Femur (tissue), 1 donor: ENCODE measurements around the gene FAM53B.

ENCODE experiments used
- DNase-seq: peaks from one replicate; pipeline ENCODE4 v3.0.0-alpha.2; 2017

Gene FAM53B

GRCh38 chr10:124593431-124593985 is 150.7 kb downstream of the FAM53B start:
- DNase-seq = no peak

DNA sequence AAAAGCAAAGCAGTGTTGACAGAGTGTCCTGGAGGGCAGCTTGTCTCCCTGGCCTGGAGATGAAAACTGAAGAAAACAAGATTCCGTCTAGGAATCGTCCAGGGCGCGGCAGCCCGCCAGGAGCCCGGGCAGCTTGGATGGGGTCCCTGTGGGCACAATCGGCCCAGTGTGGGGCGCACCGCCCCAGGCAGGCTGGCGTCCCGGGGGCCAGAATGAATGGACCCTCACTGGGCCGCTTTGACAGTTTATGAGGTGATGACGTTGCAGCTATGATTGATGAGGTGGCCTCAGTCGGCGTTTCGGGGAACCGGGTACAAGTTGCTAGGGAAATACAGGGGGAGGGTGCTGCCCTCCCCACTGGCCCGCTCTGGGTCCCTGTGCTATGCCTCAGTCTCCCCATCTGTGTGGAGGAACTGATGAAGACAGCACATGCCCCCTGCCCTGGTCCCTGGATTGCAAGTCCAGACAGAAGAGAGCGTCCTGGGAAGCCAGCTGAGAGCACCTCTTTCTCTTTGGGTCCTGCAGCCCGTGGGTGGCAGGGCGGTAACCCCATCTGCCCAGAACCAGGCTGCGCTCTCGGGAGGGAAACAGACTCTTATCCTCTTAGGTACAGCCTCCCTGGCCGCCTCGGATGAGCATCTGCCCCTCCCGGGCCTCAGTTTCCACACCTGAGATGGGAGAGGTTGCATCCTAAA is 151.3 kb downstream of the FAM53B start:
- DNase-seq = peak; percentile 44

GRCh38 chr10:124592101-124592500 is 152.1 kb downstream of the FAM53B start:
- peak; percentile 2 for DNase-seq

- DNase-seq = peak; percentile 14
Observed at GRCh38 chr10:124591123-124591495, 153.1 kb downstream of the FAM53B start.

GRCh38 chr10:124590216-124591122 is 153.7 kb downstream of the FAM53B start:
- peak; percentile 13 for DNase-seq

DNA sequence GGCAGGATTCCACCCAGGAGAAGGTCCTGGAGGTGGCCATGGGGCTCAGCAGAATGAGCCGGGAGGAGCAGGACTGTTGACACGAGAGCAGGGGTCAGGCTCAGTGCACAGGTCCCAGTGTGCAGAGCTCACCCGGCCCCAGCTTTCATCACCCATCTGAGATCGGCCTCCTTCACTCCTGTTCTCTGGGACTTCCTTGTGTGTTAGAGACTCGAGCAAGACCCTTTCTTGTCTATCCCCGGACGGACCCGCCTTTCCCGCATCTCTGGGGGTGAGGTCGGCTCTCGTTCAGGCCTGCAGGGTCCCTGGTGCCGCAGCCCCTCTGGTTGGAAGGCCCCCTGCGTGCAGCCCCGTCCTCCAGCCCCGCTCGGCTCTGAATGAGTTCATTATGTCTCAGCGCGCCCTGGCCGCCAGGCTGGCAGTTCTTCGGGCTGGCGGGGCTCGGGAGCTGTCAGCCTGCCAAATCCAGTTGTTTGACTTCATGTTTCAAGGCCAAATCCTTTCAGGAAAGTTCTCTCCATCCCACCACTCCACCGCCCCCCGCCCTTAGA is 154.6 kb downstream of the FAM53B start:
- DNase-seq = peak; percentile 85

DNA sequence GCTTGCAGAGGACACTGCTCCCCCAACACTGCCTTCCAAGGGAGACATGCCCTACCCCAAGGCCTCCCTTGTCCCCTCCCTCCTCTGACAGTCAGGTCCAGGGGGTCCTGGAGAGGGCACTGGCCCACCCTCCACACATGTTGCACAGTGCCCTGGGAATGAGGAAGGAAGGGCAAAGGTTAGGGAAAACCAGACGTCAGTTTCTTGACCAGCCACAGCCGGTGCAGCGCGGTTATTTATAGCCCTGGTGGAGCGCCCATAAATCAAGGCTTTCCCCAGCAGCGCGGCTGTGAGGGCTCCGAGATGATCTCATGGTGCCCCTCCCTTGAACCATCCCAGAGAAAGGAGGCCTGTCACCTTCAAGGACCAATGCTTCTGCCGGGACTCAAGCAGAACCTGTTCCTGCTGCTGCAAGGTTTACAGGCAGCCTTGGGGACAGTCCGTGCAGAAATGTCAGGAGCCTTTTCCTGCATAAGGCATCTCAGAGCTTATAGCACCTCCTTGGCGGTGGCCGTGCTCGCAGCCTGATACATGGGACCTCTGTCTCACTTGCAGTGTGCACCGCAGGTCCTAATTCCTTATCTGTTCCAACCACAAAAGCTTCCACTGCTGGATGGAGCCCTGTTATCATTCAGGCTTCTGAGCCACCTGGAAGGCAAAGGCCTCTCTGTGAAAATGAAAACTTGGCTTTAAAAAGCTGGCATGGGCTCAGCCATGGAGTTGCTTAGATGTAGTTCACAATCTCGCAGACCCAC is 155.3 kb downstream of the FAM53B start:
- peak; percentile 83 for DNase-seq

DNA sequence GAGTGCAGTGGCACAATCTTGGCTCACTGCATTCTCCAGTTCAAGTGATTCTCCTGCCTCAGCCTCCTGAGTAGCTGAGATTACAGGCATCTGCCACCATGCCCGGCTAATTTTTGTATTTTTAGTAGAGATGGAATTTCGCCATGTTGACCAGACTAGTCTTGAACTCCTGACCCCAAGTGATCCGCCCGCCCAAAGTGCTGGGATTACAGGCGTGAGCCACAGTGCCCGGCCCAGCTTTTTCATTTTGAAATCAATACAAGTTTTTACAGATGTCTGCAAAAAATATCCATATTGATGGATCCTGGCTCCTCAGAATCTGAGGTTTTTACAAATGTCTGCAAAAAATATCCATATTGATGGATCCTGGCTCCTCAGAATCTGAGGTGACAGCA is 155.8 kb downstream of the FAM53B start:
- DNase-seq = peak; percentile 12

DNA sequence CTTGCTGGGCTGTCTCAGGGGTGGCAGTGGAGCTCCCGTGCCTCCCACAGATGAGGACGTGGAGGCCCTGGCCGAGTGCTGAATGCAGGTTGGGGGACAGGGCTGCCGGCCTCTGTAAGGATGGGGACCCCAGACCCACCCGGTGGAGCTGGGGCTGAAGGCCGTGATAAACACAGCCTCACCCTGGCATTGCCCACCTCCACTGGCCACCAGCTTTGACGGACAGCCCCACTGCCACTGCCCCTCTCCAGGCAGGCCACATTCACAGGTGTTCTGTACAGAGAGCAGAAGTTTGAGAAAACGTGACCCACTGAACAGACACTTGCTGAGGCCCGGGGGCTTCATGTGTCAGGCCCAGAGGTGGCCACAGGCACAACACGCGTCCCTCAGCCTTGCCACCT is 156.4 kb downstream of the FAM53B start:
- no peak for DNase-seq

DNA sequence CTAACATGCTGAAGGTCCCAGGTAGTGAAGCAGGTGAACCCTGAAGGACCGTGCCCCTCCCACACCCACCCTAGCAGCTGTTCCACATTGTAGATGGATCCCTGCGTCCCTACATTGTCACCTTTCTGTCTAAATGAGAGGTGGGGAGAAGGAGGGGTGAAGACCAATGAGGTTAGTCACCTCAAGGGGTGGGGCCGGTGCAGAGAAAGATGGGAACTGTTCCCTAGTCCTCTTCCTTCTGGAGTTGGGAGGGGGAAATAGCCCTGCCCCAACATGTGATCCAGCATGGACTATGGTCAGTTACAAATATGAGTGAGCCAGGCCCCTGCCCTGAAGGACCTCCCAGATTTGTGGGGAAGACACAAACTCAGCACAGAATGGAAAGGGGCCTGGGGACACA is 158.0 kb downstream of the FAM53B start:
- no peak for DNase-seq

DNA sequence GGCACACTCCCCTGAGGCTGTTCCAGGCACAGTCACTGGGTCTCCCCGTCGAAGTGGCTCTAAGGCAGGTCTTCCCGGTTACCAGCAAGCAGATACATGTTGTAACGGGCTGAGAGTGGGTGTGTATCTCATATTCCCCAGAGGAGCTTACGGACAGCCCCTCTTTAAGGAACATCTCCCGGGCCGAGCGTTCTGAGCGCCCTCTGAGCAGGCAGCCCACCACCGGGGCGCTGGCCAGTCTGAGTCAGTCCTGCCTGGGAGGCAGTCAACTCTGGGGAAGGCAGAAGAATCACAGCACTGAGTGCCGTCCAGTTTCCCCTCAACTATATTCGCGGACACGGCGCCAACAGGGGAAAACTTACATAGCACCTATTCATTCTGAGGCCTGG is 165.2 kb downstream of the FAM53B start:
- DNase-seq = peak; percentile 65

- no peak for DNase-seq
Observed at GRCh38 chr10:124578231-124579010, 165.8 kb downstream of the FAM53B start.

- peak; percentile 9 for DNase-seq
Observed at GRCh38 chr10:124577651-124578050, 166.5 kb downstream of the FAM53B start.

GRCh38 chr10:124576526-124577420 is 167.4 kb downstream of the FAM53B start:
- DNase-seq = peak; percentile 10

- DNase-seq = peak; percentile 7
Observed at GRCh38 chr10:124575107-124576035, 168.8 kb downstream of the FAM53B start.

DNA sequence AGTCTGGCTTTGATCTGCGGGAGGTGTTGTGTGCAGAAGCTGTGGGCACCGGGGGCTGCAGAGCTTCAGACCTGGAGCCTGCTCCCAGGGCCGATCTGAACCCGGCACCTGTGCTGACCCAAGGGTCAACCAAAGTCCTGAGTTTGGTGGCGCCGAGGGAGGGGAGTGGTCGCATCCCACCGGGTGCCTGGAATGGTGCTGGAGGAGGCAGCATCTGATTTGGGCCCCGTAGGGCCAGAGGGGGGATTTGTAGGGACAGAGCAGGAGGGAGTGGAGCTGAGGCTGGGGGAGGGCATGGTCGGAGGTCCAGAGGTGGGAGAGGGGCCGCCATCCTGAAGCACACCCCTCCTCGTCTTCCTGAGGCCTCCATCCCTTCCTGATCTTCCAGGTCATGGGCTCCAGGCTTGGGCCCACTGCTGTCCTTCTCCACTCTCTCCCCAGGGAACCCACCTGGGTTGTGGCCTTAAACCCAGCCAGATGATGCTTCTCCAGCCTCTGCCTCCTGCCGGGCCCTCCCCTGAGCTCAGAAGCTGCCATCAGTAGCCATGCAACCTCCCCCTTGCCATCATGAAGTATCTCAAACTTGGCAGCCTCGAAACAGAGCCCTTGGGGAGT is 169.6 kb downstream of the FAM53B start:
- DNase-seq = peak; percentile 3

DNA sequence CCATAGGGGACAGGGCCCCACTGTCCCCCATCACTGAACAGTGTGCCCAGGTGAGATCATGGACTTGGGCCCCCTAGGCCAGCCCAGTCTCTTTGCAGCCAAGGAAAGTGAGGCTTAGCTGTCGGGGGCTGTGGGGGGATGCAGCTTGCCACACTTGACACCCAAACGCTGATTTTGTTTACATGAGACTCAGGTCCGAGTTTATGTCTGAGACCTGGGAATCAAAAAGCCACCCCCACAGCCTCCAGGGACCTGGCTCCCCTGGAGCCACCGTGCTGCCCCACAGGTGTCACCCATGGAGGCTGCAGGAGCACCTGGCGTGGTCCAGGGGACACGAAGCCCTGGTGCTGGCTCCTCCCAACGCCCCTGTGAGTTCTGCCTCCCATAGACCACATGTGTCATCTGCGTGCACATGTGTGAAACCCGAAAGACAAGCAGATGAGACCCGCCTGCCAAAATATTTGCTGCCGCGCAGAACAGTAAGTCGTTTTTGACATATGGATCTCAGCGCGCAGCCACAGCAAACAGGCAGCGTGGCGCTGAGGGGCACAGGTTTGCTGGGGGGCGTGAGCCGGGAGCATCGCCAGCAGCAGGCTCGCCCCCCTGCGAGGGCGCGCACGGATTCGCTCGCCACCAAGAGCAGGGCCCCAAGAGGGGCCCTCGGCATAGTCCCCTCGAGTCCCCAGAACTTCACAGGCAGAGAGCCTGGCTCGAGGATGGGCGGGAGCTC is 170.3 kb downstream of the FAM53B start:
- peak; percentile 6 for DNase-seq

DNA sequence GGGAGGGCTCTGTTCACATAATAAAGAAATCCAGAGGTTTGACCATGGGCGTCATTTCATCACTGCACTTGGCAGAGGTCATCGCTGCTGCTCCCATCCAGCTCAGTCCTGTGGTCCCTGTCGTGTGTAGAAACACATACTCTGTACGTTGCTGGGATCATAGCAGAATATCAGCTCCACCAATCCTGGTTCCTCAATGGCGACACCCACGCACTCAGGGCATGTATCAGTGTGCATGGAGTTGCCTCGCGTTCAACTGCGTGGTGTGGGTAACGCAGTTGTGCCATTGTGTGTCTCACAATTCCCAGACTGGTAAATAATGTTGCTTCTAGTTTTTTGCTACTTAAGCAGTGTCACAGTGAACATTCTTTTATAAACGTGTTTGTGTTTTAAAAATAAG is 171.4 kb downstream of the FAM53B start:
- DNase-seq = peak; percentile 5

DNA sequence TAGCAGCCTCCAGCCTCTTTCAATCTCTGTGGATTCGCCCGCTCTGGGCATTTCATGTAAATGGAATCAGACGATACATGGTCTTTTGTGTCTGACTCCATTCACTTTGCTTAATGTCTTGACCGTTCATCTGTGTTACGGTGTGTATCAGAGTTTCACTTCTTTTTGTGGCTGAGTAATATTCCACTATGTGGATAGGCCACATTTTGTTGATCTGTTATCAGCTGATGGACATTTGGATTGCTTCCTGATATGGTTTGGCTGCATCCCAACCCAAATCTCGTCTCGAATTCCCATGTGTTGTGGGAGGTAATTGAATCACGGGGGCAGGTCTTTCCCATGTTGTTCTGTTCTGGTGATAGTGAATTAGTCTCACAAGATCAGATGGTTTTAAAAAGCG is 173.5 kb downstream of the FAM53B start:
- no peak for DNase-seq
